SK-N-SH treated with all-trans-retinoic acid at 6 μM for 48 hours (cell line): ENCODE measurements around the gene NSUN7.

Experiments used
- ATAC-seq: fragments of 200-7000 bp; cut with Tn5 transposase; 3 replicates; pipeline ENCODE4 v1.9.1; 2020; ENCODE audit warnings: mild to moderate bottlenecking, moderate library complexity
- ARNTL ChIP-seq: fragments of 450-650 bp; formaldehyde crosslinking; IDR thresholded peaks from 2 replicates; pipeline ENCODE4 v1.5.0; 2020; ENCODE audit warnings: low read depth, mild to moderate bottlenecking, moderate library complexity, borderline replicate concordance
- BACH2 ChIP-seq: fragments of 250-450 bp; sonication (Bioruptor Pico); IDR thresholded peaks from 2 replicates; pipeline ENCODE4 v1.9.0; 2021; ENCODE audit warnings: mild to moderate bottlenecking, borderline replicate concordance
- CSDC2 ChIP-seq: fragments of 250-450 bp; sonication (Bioruptor Pico); IDR thresholded peaks from 2 replicates; pipeline ENCODE4 v1.5.0; 2020; ENCODE audit warnings: mild to moderate bottlenecking, moderate library complexity
- CSRNP3 ChIP-seq: fragments of 250-450 bp; sonication (Bioruptor Pico); IDR thresholded peaks from 2 replicates; pipeline ENCODE4 v1.5.1; 2021; ENCODE audit warnings: mild to moderate bottlenecking, moderate library complexity
- ESRRG ChIP-seq: fragments of 250-450 bp; sonication (Bioruptor Pico); IDR thresholded peaks from 2 replicates; pipeline ENCODE4 v1.6.1; 2021; ENCODE audit warnings: mild to moderate bottlenecking
- GLIS3 ChIP-seq: fragments of 250-450 bp; sonication (Bioruptor Pico); IDR thresholded peaks from 2 replicates; pipeline ENCODE4 v1.5.0; 2020; ENCODE audit warnings: mild to moderate bottlenecking, moderate library complexity
- ISL1 ChIP-seq: fragments of 250-450 bp; sonication (Bioruptor Pico); IDR thresholded peaks from 2 replicates; pipeline ENCODE4 v2.1.2; 2022; ENCODE audit warnings: mild to moderate bottlenecking, moderate library complexity
- PATZ1 ChIP-seq: fragments of 250-450 bp; sonication (Bioruptor Pico); IDR thresholded peaks from 2 replicates; pipeline ENCODE4 v1.8.0; 2020; ENCODE audit warnings: mild to moderate bottlenecking, moderate library complexity, borderline replicate concordance
- RARB ChIP-seq: fragments of 250-450 bp; sonication (Bioruptor Pico); IDR thresholded peaks from 2 replicates; pipeline ENCODE4 v1.8.0; 2021; ENCODE audit warnings: mild to moderate bottlenecking, moderate library complexity
- TOX ChIP-seq: fragments of 250-450 bp; sonication (Bioruptor Pico); IDR thresholded peaks from 2 replicates; pipeline ENCODE4 v1.8.0; 2021; ENCODE audit warnings: mild to moderate bottlenecking, moderate library complexity, borderline replicate concordance
- ZC3H10 ChIP-seq: fragments of 250-450 bp; sonication (Bioruptor Pico); IDR thresholded peaks from 2 replicates; pipeline ENCODE4 v1.5.1; 2021; ENCODE audit warnings: mild to moderate bottlenecking, moderate library complexity
- ZFP3 ChIP-seq: fragments of 250-450 bp; sonication (Bioruptor Pico); IDR thresholded peaks from 2 replicates; pipeline ENCODE4 v1.5.0; 2020; ENCODE audit warnings: mild to moderate bottlenecking, moderate library complexity
- ZFP30 ChIP-seq: fragments of 450-650 bp; formaldehyde crosslinking; IDR thresholded peaks from 2 replicates; pipeline ENCODE4 v1.5.0; 2022; ENCODE audit warnings: mild to moderate bottlenecking, moderate library complexity
- ZNF565 ChIP-seq: fragments of 450-650 bp; formaldehyde crosslinking; conservative IDR thresholded peaks from 2 replicates; pipeline ENCODE4 v1.5.0; 2020; ENCODE audit warnings: low read depth, mild to moderate bottlenecking, moderate library complexity
- ZNF70 ChIP-seq: fragments of 450-650 bp; formaldehyde crosslinking; IDR thresholded peaks from 2 replicates; pipeline ENCODE4 v1.5.0; 2020; ENCODE audit warnings: mild to moderate bottlenecking, moderate library complexity
- TF ChIP-seq, protein P1 (sequence below): fragments of 250-450 bp; sonication (Bioruptor Pico); IDR thresholded peaks from 2 replicates; pipeline ENCODE4 v1.8.0; 2021; ENCODE audit warnings: low read depth, mild to moderate bottlenecking, moderate library complexity, borderline replicate concordance
- TF ChIP-seq, protein P2 (sequence below): fragments of 250-450 bp; sonication (Bioruptor Pico); IDR thresholded peaks from 2 replicates; pipeline ENCODE4 v1.5.0; 2020; ENCODE audit warnings: mild to moderate bottlenecking, moderate library complexity

The NSUN7 gene

DNA sequence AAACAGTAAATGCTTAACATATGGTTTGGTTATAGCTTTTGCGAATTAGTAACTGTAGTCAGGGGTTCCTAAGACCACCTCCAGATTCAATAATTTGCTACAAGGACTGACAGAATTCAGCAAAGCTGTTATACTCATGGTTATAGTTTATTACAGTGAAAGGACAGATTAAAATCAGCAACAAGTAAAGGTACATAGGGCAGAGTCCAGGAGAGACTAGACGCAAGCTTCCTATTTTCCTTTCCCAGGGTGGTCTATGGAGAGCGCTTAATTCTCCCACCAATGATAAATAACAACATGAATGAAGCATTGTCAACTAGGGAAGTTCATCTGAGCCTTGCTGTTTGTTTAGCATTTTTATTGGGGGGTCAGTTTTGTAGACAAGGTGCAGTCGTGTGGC is 5.9 kb downstream of the NSUN7 start (continued):
- no peak for TF ChIP-seq ZFP3
- no peak for TF ChIP-seq ESRRG
- TF ChIP-seq ZFP30 (CRISPR knock-in tag): no peak

DNA sequence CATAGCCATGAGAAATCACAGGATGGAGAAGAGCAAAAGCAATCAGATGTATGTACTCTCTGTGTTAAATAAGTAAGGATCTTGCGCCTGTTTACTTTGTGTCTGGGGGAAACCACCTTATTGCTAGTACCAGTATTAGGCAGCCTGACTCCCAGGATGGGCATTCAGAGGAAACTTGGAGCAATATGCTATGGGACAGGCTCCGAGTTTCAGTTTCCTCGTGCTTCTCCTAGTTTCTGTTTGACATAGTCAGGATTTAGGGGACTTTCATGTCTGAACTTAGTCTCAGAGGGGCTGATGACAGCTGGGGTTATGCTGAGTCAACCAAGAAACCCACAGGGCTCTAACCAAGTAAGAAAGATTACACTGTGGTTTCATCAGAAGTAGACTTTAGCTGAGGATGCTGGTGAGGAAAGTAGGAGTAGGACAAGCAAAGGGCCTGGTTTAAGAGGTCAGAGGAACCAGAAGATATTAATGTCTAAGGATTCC is 13.5 kb downstream of the NSUN7 start:
- TF ChIP-seq GLIS3 (CRISPR knock-in tag) (no peak), TOX (CRISPR knock-in tag) (no peak), RARB (no peak)
- TF ChIP-seq, protein P1, sequence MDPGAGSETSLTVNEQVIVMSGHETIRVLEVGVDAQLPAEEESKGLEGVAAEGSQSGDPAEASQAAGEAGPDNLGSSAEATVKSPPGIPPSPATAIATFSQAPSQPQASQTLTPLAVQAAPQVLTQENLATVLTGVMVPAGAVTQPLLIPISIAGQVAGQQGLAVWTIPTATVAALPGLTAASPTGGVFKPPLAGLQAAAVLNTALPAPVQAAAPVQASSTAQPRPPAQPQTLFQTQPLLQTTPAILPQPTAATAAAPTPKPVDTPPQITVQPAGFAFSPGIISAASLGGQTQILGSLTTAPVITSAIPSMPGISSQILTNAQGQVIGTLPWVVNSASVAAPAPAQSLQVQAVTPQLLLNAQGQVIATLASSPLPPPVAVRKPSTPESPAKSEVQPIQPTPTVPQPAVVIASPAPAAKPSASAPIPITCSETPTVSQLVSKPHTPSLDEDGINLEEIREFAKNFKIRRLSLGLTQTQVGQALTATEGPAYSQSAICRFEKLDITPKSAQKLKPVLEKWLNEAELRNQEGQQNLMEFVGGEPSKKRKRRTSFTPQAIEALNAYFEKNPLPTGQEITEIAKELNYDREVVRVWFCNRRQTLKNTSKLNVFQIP (CRISPR knock-in tag): no peak
- ATAC-seq: no peak

GRCh38 chr4:40769266-40769665 is 19.5 kb downstream of the NSUN7 start:
- ATAC-seq: peak; percentile 92
- TF ChIP-seq GLIS3 (CRISPR knock-in tag): no peak
- peak; percentile 75; the same call in 1 of the 2 replicates for TF ChIP-seq TOX (CRISPR knock-in tag)

- ATAC-seq: no peak
Observed at GRCh38 chr4:40778090-40778489, 28.3 kb downstream of the NSUN7 start.

DNA sequence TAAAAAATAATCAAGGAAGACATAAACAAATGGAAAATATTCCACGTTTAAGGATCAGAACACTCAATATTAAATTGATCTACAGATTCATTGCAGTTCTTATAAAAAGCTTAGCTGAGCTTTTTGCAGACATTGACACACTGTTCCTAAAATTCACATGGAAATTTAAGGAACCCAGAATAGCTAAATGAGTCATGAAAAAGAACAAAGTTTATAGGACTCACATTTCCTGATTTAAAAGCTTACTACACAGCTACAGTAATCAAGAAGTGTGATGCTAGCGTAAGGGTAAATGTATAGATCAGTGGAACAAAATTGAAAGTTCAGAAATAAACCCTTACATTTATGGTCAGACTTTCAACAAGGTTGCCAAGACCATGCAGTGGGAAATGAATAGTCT is 33.1 kb downstream of the NSUN7 start:
- TF ChIP-seq ISL1: no peak
- no peak for TF ChIP-seq ZFP30 (CRISPR knock-in tag)
- no peak for TF ChIP-seq ZNF70 (CRISPR knock-in tag)
- no peak for TF ChIP-seq PATZ1 (CRISPR knock-in tag)
- no peak for TF ChIP-seq TOX (CRISPR knock-in tag)
- TF ChIP-seq RARB: no peak
- TF ChIP-seq ZNF565 (CRISPR knock-in tag): no peak
- TF ChIP-seq, protein P2, sequence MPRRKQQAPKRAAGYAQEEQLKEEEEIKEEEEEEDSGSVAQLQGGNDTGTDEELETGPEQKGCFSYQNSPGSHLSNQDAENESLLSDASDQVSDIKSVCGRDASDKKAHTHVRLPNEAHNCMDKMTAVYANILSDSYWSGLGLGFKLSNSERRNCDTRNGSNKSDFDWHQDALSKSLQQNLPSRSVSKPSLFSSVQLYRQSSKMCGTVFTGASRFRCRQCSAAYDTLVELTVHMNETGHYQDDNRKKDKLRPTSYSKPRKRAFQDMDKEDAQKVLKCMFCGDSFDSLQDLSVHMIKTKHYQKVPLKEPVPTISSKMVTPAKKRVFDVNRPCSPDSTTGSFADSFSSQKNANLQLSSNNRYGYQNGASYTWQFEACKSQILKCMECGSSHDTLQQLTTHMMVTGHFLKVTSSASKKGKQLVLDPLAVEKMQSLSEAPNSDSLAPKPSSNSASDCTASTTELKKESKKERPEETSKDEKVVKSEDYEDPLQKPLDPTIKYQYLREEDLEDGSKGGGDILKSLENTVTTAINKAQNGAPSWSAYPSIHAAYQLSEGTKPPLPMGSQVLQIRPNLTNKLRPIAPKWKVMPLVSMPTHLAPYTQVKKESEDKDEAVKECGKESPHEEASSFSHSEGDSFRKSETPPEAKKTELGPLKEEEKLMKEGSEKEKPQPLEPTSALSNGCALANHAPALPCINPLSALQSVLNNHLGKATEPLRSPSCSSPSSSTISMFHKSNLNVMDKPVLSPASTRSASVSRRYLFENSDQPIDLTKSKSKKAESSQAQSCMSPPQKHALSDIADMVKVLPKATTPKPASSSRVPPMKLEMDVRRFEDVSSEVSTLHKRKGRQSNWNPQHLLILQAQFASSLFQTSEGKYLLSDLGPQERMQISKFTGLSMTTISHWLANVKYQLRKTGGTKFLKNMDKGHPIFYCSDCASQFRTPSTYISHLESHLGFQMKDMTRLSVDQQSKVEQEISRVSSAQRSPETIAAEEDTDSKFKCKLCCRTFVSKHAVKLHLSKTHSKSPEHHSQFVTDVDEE (CRISPR knock-in tag): no peak
- ATAC-seq: no peak

More at GRCh38 chr4:40778090-40778489, 28.3 kb downstream of the NSUN7 start:
- TF ChIP-seq ZFP3: no peak
- TF ChIP-seq TOX (CRISPR knock-in tag): no peak
- no peak for TF ChIP-seq CSDC2
- TF ChIP-seq ZNF565 (CRISPR knock-in tag): no peak
- no peak for TF ChIP-seq ZC3H10 (CRISPR knock-in tag)
- no peak for TF ChIP-seq ISL1
- TF ChIP-seq CSRNP3 (CRISPR knock-in tag): no peak
- no peak for TF ChIP-seq GLIS3 (CRISPR knock-in tag)
- no peak for TF ChIP-seq BACH2 (CRISPR knock-in tag)
- no peak for TF ChIP-seq RARB
- TF ChIP-seq, all 23 proteins: peak for 0

GRCh38 chr4:40785727-40786126 is 36.0 kb downstream of the NSUN7 start:
- no peak for ATAC-seq

More at GRCh38 chr4:40785727-40786126, 36.0 kb downstream of the NSUN7 start:
- TF ChIP-seq ISL1 (no peak), ARNTL (CRISPR knock-in tag) (no peak)
